Measurements from ENCODE around the gene POLR1F. TPM values are rescaled to one million over a fixed set of nuclear protein-coding genes. Genes with fewer than 3 reads are reported as not detected.

POLR1F gene
- total and polyA plus RNA-seq, 2 donors (not counting 3 experiments of a cell fraction or from before 2014, with no cell fraction given) = 10.4 to 27.0 TPM

DNA sequence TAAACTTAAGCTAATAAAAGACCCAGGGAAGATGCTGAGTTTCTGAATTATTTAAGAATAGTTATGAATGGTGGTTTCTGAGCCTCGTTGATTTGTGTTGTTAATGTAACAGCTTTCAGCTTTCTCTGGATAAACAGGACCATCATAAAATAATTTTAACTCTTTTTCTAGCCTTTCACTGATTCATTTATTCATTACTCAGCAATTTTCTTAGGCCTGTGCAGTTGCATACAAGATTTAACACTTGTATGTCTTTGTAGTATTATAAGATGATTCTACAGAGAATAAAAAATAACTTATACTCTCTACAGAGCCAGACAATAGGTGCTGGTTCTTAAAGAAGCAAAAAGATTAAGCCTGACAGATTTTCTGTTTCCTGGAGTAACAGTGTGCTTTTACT, 35.2 kb upstream of the POLR1F start:
- Histone ChIP-seq H3K36me3 (ENCODE audit: control insufficient read depth in 2 of 2, extremely low read depth in 1 of 2, insufficient read depth in 2 of 2, low read length in 2 of 2) (no peaks in the 10 kb centered on the region), H3K4me2 (ENCODE audit: insufficient read depth, low read length) (no peak overlapping the region), H3K27me3 (ENCODE audit: control insufficient read depth in 2 of 2, insufficient read depth in 2 of 2, low read length in 2 of 2) (peaks cover 2 to 25% of the 10 kb centered on the region in 2 experiments), H3K4me1 (ENCODE audit: control insufficient read depth, extremely low read depth, insufficient read depth, low read length) (no peaks in the 10 kb centered on the region), H3K9me1 (replicated peaks; ENCODE audit: control insufficient read depth, extremely low read depth, insufficient read depth, low read length) (no peaks in the 10 kb centered on the region), H3K9me3 (replicated peaks; ENCODE audit: control insufficient read depth, insufficient read depth, low read length) (no peaks in the 10 kb centered on the region), H4K20me1 (replicated peaks; ENCODE audit: control insufficient read depth, extremely low read depth, insufficient read depth, low read length) (no peaks in the 10 kb centered on the region), H2AFZ (ENCODE audit: low read depth, low read length) (no peak overlapping the region), H3K4me3 (replicated peaks in 1 of 3; ENCODE audit: insufficient read depth in 1 of 3, low read depth in 1 of 3, low read length in 3 of 3) (no peak overlapping the region), H3K27ac (ENCODE audit: insufficient read depth, low read depth, low read length) (no peak overlapping the region), H3K79me2 (ENCODE audit: control insufficient read depth, insufficient read depth, low read length) (no peaks in the 10 kb centered on the region), H3K9ac (replicated peaks; ENCODE audit: extremely low read depth, insufficient read depth, low read length) (no peak overlapping the region)
- intact Hi-C loops (cut with micrococcal nuclease) = no loop called here
- CTCF ChIA-PET = interaction anchor here (1.5 to 4.8 kb wide), 4 partner anchors 30 to 908 kb away, joined by 3 to 280 read pairs (median 7); no protein-coding TSS in a partner anchor
- BruUV-seq (replicated peaks) = no TSS peak
- no peak for FAIRE-seq
- POLR2A ChIA-PET = no interaction called here
- DNase-seq (ENCODE audit: low read depth, low spot score) = no peak
- TF ChIP-seq GATA2 (IDR thresholded peaks at IDR 0.05; ENCODE audit: insufficient read depth, insufficient read length, low read depth, low read length) (no peak), FOS (IDR thresholded peaks at IDR 0.05; ENCODE audit: borderline replicate concordance, insufficient read depth, low read length) (no peak), EZH2 (IDR thresholded peaks at IDR 0.05; ENCODE audit: borderline replicate concordance, low read depth, low read length, severe bottlenecking) (no peak), POLR2A (IDR thresholded peaks at IDR 0.05; ENCODE audit: low read depth, low read length) (no peak), POLR2AphosphoS5 (IDR thresholded peaks at IDR 0.05; ENCODE audit: insufficient read depth, low read depth, low read length) (no peak), JUN (IDR thresholded peaks at IDR 0.05; ENCODE audit: borderline replicate concordance, insufficient read depth, insufficient read length, low read depth) (no peak), MYC (IDR thresholded peaks at IDR 0.05; ENCODE audit: low read depth, low read length) (no peak)
- TF ChIP-seq, protein P1, sequence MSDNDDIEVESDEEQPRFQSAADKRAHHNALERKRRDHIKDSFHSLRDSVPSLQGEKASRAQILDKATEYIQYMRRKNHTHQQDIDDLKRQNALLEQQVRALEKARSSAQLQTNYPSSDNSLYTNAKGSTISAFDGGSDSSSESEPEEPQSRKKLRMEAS (IDR thresholded peaks at IDR 0.05; ENCODE audit: insufficient read depth, insufficient read length) = no peak
- TF ChIP-seq, protein P2, sequence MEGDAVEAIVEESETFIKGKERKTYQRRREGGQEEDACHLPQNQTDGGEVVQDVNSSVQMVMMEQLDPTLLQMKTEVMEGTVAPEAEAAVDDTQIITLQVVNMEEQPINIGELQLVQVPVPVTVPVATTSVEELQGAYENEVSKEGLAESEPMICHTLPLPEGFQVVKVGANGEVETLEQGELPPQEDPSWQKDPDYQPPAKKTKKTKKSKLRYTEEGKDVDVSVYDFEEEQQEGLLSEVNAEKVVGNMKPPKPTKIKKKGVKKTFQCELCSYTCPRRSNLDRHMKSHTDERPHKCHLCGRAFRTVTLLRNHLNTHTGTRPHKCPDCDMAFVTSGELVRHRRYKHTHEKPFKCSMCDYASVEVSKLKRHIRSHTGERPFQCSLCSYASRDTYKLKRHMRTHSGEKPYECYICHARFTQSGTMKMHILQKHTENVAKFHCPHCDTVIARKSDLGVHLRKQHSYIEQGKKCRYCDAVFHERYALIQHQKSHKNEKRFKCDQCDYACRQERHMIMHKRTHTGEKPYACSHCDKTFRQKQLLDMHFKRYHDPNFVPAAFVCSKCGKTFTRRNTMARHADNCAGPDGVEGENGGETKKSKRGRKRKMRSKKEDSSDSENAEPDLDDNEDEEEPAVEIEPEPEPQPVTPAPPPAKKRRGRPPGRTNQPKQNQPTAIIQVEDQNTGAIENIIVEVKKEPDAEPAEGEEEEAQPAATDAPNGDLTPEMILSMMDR (IDR thresholded peaks at IDR 0.05; ENCODE audit: extremely low read depth in 1 of 2, insufficient read depth in 1 of 2, low read depth in 1 of 2, low read length in 2 of 2) = no peak
- dilution Hi-C loops (cut with MboI; ENCODE audit: extremely low pct_ligation_motif_present, low sequenced_read_pairs) = no loop called here
